Skeletal muscle tissue (tissue), 4 donors: Measurements from ENCODE around the gene HEBP2. TPM values are rescaled to one million over a fixed set of nuclear protein-coding genes. Genes with fewer than 3 reads are reported as not detected.

ENCODE experiments used
- H3K27ac ChIP-seq: one replicate; pipeline ENCODE4 v1.7.0; 2013; ENCODE audit warnings: mild to moderate bottlenecking, low read depth, low read length, inconsistent platforms
- H3K27me3 ChIP-seq, 3 donors: one replicate each; pipeline ENCODE4 v1.7.0; 2013; ENCODE audit warnings: low read length in 3 of 3; ENCODE audit not compliant: control insufficient read depth in 3 of 3, insufficient read depth in 3 of 3
- H3K36me3 ChIP-seq, 3 donors: one replicate each; pipeline ENCODE4 v1.7.0; 2013; ENCODE audit warnings: low read length in 3 of 3; ENCODE audit not compliant: control insufficient read depth in 3 of 3, insufficient read depth in 3 of 3
- H3K4me1 ChIP-seq, 3 donors: one replicate each; pipeline ENCODE4 v1.7.0; 2013; ENCODE audit warnings: low read length in 3 of 3, mild to moderate bottlenecking in 3 of 3; ENCODE audit not compliant: control insufficient read depth in 3 of 3, insufficient read depth in 3 of 3
- H3K4me3 ChIP-seq, 3 donors: one replicate each; pipeline ENCODE4 v1.7.0; 2013; ENCODE audit warnings: low read length in 3 of 3
- H3K9ac ChIP-seq, 3 donors: one replicate each; pipeline ENCODE4 v1.7.0; 2013; ENCODE audit warnings: low read length in 3 of 3, mild to moderate bottlenecking in 3 of 3, moderate library complexity in 2 of 3, low read depth in 1 of 3
- H3K9me3 ChIP-seq, 3 donors: one replicate each; pipeline ENCODE4 v1.7.0; 2013; ENCODE audit warnings: low read length in 3 of 3; ENCODE audit not compliant: control insufficient read depth in 3 of 3
- total RNA-seq: library from RNA; depleted of rRNA; stranded (reverse); fragments of >200 nt; gene quantifications from one replicate; pipeline ENCODE4 v1.2.3, GENCODE V29; 2014
- donor health status: Osteomylitis.

The HEBP2 gene
- total RNA-seq, 1 donor from 2014 or later: 6.8 TPM

DNA sequence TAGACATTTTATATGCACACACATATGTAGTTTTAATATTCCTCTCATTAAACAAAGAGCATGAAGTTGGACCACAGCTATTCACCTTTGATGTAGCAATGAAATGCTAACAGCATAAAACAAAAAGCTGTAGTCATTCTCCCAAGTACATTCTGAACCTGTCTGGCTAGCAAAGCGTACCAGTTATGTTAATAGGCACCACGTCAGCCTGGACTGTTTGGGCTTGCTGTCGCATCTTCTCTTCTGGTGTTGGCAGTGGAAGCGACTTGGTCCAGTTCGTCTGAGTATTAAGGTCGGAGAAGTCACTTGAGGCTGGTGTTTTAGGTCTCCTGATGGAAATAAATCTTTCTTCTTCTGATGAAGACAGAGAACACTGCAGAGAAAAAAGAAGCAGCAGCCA, 42.8 kb downstream of the HEBP2 start:
- no peak overlapping the region for H3K27ac ChIP-seq
- H3K9me3 ChIP-seq: no peaks in the 10 kb centered on the region
- H3K36me3 ChIP-seq: peaks cover 0 to 4% (median 0%) of the 10 kb centered on the region in 3 donors
- no peak overlapping the region for H3K9ac ChIP-seq
- no peaks in the 10 kb centered on the region for H3K27me3 ChIP-seq
- no peak overlapping the region for H3K4me3 ChIP-seq
- no peaks in the 10 kb centered on the region for H3K4me1 ChIP-seq

GRCh38 chr6:138450445-138450844, 46.4 kb downstream of the HEBP2 start:
- H3K4me1 ChIP-seq: no peaks in the 10 kb centered on the region
- H3K9ac ChIP-seq: no peak overlapping the region
- peaks cover 0 to 4% (median 0%) of the 10 kb centered on the region in 3 donors for H3K36me3 ChIP-seq
- no peaks in the 10 kb centered on the region for H3K27me3 ChIP-seq
- no peak overlapping the region for H3K27ac ChIP-seq
- no peak overlapping the region for H3K4me3 ChIP-seq
- H3K9me3 ChIP-seq: no peaks in the 10 kb centered on the region

- no peaks in the 10 kb centered on the region for H3K27me3 ChIP-seq
- peaks cover 0 to 4% (median 0%) of the 10 kb centered on the region in 3 donors for H3K36me3 ChIP-seq
- no peak overlapping the region for H3K4me3 ChIP-seq
- no peak overlapping the region for H3K27ac ChIP-seq
- H3K9me3 ChIP-seq: no peaks in the 10 kb centered on the region
- no peak overlapping the region for H3K9ac ChIP-seq
- H3K4me1 ChIP-seq: no peaks in the 10 kb centered on the region
Measured at GRCh38 chr6:138451043-138451442, 47.0 kb downstream of the HEBP2 start.

DNA sequence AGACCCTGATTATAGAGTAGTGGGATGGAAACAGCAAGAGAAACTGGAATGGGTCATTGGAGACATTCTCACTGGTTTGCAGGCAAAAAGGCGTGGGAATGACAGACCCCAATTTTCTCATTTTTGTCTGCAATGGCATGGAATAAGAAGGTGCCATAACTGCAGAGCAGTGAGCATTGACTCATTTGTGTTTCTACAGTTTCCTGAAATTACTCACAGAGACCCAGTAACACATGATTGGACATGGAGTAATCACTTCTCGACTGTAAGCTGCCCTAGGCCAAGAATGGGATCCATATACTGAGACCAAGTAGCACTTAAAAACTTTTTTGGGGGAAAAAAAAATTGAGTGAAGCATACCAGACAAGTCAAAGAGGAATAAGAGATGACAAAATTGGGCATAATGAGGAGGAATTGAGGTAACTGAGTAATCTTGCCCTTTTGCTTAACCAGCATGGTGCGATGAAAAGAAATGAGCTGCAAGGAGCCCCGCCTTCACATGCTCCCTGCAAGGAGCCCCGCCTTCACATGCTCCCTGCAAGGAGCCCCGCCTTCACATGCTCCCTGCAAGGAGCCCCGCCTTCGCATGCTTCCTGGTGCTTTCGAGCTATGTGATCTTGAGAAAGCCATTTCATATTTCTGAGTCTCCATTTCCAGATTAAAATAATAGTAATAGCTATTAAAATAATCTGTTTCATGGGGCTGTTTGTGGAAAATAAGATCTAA, 51.1 kb downstream of the HEBP2 start:
- Histone ChIP-seq H3K27ac (no peak overlapping the region), H3K9me3 (no peaks in the 10 kb centered on the region), H3K36me3 (no peaks in the 10 kb centered on the region), H3K4me3 (no peak overlapping the region), H3K9ac (no peak overlapping the region), H3K27me3 (no peaks in the 10 kb centered on the region), H3K4me1 (no peaks in the 10 kb centered on the region)

- Histone ChIP-seq H3K27ac (no peak overlapping the region), H3K27me3 (no peaks in the 10 kb centered on the region), H3K9ac (no peak overlapping the region), H3K4me1 (no peaks in the 10 kb centered on the region), H3K4me3 (no peak overlapping the region), H3K36me3 (no peaks in the 10 kb centered on the region), H3K9me3 (no peaks in the 10 kb centered on the region)
Measured at GRCh38 chr6:138455746-138456400, 51.9 kb downstream of the HEBP2 start.

DNA sequence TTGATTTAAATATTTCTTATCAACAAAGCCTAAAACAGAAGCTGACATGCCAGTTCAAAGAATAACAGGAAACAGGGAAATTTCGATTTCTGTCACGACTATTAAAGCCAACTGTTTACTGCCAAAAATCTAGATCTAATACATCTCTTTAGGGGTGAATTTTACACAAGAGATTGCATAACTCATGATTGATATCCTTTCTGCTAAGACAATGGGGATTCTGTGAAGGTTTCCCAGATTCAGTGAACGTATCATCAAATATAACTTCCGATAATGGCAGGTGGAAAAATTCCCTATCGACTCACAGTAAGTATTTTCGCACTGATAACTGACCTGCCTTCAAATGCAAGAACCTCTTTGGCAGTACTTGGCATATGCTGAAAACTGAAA, 52.4 kb downstream of the HEBP2 start:
- Histone ChIP-seq H3K4me1 (no peaks in the 10 kb centered on the region), H3K9ac (no peak overlapping the region), H3K27ac (no peak overlapping the region), H3K9me3 (no peaks in the 10 kb centered on the region), H3K27me3 (no peaks in the 10 kb centered on the region), H3K4me3 (no peak overlapping the region), H3K36me3 (no peaks in the 10 kb centered on the region)

GRCh38 chr6:138461647-138462046, 57.6 kb downstream of the HEBP2 start:
- Histone ChIP-seq H3K36me3 (peaks cover 0 to 4% (median 0%) of the 10 kb centered on the region in 3 donors), H3K9me3 (peaks cover 0 to 2% (median 0%) of the 10 kb centered on the region in 3 donors), H3K4me1 (no peaks in the 10 kb centered on the region), H3K4me3 (no peak overlapping the region), H3K27ac (no peak overlapping the region), H3K27me3 (no peaks in the 10 kb centered on the region), H3K9ac (no peak overlapping the region)

- peaks cover 0 to 2% (median 0%) of the 10 kb centered on the region in 3 donors for H3K9me3 ChIP-seq
- peaks cover 0 to 4% (median 0%) of the 10 kb centered on the region in 3 donors for H3K36me3 ChIP-seq
- no peaks in the 10 kb centered on the region for H3K27me3 ChIP-seq
- H3K9ac ChIP-seq: no peak overlapping the region
- H3K27ac ChIP-seq: no peak overlapping the region
- no peaks in the 10 kb centered on the region for H3K4me1 ChIP-seq
- H3K4me3 ChIP-seq: no peak overlapping the region
Measured at GRCh38 chr6:138464085-138464484, 60.1 kb downstream of the HEBP2 start.

DNA sequence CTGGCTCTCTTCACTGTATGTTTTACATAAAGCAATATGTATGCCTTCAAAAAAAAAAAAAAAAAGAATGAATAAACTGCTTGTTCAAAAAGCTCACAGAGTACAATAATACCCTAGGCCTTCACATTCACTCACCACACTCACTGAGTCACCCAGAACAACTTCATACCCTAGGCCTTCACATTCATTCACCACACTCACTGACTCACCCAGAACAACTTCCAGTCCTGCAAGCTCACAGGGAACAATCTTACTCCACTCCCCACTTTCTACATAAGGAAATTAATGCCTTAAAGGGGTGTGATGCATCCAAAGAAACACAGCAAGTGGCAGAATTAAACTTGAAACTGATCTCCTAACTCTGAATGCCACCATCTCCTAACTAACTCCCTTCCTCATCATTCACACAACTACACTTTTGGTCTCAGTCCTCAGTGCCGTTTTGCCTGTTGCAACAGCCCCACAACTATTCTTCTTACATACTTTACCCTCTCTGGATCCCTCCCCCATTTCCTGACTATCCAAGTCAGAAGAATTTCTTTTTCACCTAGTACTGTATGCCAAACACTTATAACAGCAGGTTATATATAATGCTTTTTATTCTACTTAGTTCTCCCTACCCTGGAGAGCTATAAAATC, 61.1 kb downstream of the HEBP2 start:
- no peak overlapping the region for H3K9ac ChIP-seq
- H3K4me1 ChIP-seq: no peaks in the 10 kb centered on the region
- H3K9me3 ChIP-seq: peaks cover 0 to 2% (median 0%) of the 10 kb centered on the region in 3 donors
- no peak overlapping the region for H3K27ac ChIP-seq
- H3K36me3 ChIP-seq: peaks cover 0 to 4% (median 0%) of the 10 kb centered on the region in 3 donors
- no peak overlapping the region for H3K4me3 ChIP-seq
- H3K27me3 ChIP-seq: no peaks in the 10 kb centered on the region

- Histone ChIP-seq H3K36me3 (peaks cover 0 to 4% (median 0%) of the 10 kb centered on the region in 3 donors), H3K27me3 (no peaks in the 10 kb centered on the region), H3K4me3 (no peak overlapping the region), H3K4me1 (no peaks in the 10 kb centered on the region), H3K9me3 (no peaks in the 10 kb centered on the region), H3K9ac (no peak overlapping the region), H3K27ac (no peak overlapping the region)
Measured at GRCh38 chr6:138467901-138468300, 63.9 kb downstream of the HEBP2 start.
